ENCODE data around the gene ZBTB20.
"Not testable (repeated sequence)": the region's sequence is repeated elsewhere in the genome, so short reads cannot be mapped to it uniquely, and the experiment has no call there.

Gene ZBTB20

DNA sequence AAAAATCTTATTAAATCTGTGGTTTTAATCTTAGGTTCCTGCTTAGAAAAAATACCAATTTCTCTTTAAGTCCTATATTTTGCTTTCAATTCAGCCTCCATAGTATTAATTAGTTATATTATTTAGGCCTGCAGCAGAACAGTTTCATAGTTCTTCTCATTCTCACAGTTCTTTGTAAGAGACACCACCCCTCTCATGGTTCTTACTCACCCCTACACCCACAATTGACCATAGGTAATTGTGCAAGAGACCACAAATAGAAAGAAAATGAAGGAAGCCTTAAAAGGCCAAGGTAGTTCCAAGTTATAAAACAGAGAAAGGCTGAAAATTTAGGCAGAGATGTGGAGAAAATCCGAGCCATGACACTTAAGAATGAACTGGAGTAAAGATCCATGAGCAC, 438.0 kb downstream of the ZBTB20 start:
- DNase-seq, result peak; percentile 48

DNA sequence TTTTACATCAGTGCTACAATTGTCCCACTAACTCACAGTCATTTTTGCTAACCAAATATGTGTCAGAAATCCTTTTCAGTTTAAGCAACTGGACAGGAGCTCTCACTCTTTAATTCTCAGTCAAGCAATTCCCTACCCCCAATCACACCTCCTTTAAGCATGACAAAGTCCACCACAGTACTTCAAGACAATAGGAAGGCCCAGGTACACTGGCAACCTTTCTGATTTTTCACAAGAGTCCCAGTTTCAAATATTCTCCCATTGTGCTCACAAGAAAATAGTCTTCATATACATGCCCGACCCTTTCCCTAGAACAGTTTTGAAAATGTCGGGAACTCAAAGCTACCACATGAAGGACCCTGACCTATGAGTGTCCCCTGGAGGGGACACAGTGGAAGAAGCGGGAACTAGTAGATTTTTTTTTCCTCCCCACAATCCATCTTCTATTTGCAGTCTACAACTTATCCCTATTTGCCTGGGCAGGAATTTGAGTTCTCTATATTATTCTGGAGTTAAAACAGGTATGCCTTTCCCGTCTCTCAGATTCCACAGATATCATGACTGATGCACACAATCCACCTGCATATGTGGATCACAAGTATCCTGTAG, 439.7 kb downstream of the ZBTB20 start:
- DNase-seq, result no peak

DNA sequence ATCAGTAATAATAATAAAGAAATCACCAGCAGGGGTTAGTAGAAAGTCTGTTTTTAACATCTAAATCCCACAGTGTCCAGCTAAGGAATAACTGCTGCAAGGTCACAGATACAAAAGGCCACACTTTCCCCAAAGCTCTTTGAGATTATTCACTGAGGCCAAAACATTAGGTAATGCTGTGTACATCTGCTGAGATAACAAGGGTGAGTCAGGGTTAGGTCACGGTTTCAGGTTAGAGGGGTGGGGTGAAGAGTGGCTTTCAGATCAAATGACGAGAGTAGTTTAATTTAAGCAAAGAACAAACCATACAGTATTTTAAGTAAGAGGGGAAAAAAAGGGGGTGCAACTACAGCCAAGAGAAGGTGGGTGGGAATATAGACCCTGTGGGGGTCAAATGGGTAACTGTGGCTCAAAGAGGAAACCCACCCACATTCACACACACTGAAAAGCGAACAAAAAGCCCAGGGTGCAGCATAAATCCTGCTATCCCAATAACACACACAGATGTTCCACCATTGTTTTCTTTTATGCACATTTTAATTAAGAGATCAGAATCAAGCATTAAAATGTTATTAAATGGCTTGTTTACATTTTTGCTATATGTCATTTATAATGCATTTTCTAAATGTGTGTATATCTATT, 440.4 kb downstream of the ZBTB20 start:
- peak; percentile 61 for DNase-seq

DNA sequence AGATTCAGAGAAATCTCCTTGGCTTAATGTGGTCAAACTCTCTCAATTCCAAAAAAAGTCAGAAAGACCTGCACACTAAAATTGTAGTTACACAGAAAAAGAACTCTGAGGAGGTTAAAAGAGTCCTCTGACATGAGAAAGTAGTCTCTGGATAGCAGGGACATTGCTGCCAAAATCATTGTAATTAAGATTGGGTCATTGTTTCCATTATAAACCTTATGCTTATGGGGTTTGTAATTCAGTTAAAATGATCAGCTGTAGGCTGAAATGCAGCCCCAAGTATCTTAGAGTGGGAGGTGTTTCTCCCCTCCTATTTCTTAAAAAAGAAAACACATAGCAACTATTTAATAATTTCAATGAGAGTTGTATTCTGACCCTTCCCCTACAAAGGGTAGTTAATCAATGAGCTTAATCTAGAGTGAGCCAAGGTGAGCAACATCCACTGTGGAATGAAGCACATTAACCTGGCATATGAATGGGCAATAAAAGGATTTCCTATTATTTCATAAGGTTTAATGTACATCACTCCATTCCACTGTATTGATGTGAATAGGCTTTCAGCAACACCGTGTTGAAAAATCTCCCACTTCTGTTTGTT, 446.4 kb downstream of the ZBTB20 start:
- DNase-seq, result no peak

DNA sequence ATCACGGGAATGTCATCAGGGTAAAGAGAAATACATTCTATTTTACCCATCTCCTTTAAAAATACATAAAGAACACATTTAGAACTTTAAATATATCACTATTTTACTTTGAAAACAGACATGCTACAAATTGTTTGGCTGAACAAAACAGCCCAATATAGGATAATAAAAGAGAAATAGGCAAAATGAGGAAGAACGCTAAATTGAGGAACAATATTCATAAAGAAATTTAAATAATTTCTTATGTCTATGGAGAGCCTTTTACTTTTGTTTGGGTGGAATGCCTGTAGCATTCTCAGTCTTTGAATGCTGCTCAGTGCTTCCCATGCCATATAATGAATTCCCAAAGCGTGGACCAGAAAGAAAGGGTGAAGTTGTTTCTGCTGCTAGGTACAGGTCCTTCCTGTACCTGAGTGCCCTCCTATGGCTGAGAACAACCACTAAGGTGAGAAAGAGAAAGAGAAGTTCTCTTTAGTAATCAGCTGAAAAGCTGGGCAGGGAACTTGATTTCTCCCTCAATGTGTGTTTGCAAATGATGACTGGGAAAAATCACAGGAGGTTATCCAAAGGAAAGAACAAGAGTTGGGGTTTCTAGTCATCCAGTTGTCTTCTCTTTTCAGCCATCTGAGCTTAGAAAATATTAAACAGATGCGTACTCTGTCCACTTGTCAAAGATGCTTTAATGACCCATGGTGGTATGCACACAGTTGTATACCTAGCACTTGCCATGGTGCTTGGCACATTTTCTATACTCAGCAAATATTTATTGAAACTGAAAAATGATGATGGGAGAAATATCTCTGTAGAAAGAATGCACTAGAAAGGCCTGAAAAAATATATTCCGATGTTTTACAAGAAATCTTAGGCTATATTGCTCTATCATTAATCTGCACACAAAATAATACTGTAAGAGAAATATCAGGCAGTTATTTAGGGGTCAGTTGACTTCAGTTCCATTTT, 448.7 kb downstream of the ZBTB20 start:
- DNase-seq, result no peak

DNA sequence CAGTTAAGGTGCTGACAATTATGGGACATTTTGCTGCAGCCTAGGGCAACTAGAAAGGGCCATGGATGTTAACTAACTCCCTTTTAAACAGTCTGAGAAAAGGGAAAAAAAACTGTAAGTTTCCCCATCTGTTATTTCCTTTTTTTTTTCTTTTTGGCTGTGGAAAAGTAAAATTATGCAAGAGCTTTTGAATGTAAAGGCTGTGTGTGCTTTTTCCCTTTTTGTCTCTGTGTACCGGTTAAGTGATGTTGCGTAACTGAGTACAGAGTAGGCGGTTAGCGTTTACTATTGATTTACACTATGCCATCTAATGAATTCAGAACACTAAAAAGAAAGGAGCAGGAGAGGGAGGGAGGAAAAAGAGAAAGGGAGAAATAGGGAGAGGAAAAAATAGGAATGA, 449.7 kb downstream of the ZBTB20 start:
- no peak for DNase-seq

DNA sequence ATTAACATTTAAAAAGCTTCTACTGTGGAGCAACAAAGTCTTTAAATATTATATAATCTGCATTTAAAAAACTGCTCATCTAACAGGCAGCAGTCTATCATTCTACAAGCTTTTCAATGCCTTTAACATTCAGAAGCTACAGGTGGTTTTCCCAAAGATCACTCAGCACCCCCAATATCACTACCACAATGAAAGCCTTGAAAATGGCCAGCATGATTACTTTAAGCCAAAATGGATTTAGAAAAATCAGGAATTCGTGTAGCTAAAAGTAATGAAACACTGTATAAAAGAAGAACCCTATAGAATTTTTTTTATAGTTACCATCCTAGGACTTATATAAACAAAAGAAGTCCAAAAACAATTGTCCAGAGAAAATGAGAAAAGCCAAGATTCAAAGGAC, 452.8 kb downstream of the ZBTB20 start:
- no peak for DNase-seq

DNA sequence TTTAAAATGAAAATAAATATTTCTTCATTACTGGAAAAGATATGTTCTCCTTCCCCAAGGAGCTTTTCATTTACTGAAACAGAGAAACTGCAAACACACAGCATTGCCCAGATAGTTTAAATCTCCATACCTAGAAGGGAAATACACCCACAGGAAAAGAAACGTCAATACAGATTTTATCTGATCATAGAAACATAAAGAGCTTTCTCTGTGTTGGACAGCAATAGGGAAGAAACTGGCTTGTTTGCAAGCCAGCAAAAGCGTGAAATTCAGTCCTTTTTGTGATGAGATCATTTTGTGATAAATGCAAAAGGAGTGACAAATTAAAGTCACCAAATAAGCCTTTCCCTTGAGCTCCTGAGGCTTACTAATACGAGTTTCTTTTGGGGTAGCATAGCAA, 455.2 kb downstream of the ZBTB20 start:
- peak; percentile 50 for DNase-seq

DNA sequence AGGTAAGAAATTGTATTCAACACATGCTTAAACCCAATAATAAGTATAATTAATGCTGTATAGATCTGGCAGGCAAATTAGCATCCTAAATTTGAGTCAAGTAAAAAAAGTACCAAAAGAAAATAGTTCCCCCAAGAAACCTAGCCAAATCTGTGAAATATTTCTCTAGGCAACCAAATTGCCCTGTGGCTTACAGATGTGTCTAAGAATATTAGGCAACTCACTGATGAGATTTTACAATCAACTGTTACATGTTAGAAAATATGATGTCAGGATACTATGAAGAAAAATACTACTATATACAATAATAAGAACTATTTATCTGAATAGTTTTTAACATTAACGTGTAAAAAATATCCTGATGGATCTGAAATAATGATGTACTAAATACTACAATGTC, 456.2 kb downstream of the ZBTB20 start:
- DNase-seq, result no peak

DNA sequence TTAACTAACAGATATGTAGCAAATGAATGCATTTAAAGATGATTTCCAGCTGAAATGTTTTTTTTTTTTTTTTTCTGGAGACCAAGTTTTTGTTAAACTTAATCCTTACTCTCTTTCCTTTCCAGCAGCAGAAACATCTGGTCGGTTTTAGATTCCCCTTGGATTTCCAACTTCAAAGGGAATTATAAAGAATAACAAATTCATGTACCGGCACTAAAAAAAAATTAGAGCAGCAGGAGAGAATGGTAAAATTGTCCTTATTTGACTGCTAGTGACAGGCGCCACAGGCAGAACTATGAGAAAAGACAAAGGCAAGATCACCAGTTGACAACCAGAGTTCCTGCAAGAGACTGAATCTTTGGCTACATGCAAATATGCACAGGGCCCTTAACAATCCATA, 459.9 kb downstream of the ZBTB20 start:
- peak; percentile 34 for DNase-seq

DNA sequence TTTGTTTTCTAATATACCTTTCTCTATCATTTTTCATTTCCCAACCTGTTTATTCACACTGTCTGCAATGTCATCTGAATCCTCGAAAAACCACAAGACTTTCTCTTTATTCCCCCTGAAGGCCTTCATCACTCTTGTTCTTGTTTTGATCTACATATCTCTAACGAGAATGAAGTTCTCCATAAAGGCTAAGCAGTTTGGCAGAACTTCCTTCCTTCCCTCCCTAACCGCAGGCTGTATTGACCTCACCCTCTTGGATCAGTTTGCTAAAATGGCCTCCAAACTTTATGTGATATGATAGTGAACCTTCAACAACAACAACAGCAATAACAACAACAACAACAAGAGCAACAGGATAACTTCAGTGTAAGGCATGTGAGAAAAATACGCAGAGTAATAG, 460.5 kb downstream of the ZBTB20 start:
- DNase-seq, result peak; percentile 85

DNA sequence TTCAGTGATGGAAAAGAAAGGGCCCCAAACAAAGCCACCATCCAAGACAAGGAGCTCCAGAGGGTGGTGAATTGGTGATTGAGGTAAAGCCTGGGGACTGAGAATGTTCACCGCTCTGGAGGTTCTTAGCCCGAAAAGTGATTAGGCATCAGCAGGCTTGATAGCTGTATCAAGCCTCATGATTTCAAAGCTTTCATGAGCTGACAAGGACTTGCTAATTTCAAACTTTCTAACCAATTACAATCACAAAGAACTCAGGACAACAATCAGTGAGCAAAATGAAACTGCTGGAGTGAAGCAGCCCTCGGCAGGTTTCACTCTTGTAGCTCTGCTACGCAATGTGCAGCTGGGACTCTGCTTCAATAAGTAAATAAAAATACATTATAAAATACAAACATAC, 461.9 kb downstream of the ZBTB20 start:
- DNase-seq, result no peak

DNA sequence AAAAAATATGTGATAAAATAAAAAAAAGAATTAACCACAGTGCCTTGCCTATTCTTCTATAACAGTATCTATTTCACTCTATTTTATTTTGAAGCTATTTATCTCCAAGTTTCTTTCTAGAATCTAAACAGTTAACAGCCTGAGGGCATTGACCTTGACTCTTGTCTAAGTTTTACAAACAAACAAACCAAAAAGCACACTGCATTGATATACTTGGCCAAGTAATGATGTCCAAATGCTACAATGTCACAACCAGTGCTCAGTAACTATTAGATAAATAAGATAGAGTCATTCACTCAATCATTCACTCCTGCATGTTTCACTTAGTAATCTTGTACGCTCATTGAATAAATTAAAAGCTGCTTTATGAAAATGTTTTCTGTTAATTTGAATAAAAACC, 466.8 kb downstream of the ZBTB20 start:
- DNase-seq, result no peak

DNA sequence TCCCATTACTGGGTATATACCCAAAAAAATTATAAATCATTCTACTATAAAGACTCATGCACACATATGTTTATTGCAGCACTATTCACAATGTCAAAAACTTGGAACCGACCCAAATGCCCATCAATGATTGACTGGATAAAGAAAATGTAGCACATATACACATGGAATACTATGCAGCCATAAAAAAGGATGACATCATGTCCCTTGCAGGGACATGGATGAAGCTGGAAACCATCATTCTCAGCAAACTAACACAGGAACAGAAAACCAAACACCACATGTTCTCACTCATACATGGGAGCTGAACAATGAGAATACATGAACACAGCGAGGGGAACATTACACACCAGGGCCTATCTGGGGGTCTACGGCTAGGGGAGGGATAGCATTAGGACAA, 467.3 kb downstream of the ZBTB20 start:
- not testable (repeated sequence) for DNase-seq

DNA sequence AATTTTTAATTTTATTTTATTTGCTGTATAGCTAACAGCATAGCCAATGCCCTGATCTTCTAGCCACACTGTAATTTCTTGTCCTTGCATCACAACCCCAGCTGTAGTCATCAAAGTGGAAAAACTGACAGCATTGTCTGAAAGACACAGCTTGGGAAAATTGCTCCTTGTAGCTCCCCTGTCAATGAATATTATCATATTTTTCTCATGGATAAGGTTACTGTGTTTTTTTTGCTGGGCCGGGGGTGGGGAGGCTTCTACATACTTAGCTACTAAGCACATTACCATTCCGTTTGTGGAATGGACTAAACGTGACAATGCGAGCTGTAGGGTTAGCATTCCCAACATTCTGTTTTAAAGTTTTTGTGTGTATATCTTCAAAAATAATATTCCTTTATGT, 472.0 kb downstream of the ZBTB20 start:
- DNase-seq, result peak; percentile 56

DNA sequence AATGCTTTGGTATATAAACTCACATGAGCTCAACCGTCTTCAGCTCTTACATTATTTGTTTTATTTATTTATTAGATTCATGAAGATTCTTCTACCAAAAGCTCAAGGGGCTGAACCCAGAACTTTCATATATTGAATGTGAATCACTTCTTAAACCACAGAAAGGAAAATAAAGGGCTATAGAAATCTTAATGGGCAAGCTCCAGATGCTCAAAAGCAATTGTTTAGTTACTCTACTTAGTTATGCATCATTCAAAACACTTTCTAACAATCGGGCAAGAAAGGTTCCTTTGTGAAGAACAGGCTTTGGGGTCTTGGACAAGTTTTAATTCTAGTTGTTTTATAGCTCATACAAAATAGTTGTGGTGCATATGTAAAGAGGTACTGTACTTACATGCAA, 473.1 kb downstream of the ZBTB20 start:
- DNase-seq, result no peak

DNA sequence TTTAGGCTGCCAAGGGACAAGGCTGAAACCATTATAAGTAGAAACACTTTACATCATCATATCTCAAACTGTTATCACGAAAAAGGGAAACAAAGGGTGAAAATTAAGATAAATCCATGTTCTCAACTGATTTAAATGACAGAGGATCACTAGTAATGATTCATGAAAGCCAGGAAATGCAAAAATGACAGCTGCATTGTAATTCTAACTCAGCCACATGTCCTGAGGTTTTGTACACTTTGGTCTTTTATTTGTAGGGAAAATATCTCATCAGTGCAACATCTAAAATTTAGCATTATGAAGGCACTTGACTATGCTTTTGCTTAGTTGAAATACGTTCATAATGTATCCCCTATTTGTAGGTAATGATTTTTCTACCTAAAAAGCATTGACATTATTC, 473.6 kb downstream of the ZBTB20 start:
- DNase-seq, result no peak

DNA sequence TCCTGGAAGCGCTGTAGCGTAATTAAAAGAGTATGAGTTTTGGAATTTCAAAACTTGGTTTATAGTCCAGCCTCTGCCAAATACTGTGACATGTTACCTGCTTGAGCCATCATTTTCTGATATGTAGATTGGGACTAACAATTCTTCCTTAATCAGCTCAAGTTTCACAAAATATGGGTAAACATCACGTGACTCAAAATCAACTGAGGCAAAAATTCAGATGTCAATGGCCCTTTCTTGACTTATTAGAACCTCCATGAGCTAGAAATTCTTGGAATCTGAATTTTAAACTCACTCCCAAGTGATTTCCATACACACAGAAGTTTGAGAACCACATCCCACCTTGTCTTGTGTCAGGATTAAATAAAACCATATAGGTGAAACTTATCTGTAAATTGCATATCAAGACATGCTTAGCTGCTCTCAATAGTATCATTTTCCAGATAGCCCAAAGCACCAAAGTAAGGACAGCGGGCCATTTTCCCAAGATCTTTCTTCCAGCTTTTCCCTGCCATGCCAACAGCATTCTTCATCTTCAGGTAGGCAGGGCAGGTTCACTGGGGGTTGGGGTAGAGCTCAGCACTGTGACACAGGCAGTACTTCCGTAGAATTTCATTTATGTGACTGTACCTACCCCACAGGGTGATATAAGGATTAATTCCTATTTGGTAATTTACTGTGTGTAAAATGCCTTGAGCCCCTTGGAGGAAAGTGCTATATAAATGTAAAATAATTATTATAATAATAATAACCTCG, 474.2 kb downstream of the ZBTB20 start:
- DNase-seq, result no peak

DNA sequence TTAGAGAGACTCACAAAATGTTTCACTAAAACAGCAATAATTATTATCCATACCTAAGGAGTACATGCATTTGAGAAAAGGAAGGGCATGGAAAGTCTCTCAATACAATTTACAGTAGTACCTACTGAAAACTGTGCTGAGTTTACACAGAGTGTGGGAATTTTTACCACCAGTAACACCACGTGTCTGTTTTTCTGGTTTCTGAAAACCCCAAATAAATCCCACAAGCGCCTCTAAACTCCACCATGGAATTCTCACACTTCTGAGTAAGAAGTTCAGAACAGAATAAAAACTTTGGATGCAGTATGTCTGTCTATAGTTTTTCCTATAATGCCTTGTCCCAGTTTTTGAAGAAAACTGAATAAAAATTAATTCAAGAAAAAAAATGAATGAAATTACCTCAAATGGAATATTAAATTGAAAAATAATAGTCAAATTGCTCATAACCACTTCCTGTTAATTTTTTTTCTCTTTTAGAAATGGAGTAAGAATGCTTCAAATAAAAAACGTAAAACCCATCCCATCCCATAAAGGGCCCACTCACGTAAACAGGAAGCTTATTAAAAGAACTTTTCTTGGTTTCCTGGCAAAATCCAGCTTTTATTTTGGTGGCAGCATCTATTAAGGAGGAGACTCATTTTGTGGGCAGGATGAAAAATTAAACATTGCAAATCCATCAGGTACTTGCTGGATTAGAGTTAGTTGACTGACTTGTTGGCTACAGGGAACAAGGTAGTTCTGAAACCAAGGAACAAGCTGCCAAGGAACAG, 475.2 kb downstream of the ZBTB20 start:
- DNase-seq, result no peak

DNA sequence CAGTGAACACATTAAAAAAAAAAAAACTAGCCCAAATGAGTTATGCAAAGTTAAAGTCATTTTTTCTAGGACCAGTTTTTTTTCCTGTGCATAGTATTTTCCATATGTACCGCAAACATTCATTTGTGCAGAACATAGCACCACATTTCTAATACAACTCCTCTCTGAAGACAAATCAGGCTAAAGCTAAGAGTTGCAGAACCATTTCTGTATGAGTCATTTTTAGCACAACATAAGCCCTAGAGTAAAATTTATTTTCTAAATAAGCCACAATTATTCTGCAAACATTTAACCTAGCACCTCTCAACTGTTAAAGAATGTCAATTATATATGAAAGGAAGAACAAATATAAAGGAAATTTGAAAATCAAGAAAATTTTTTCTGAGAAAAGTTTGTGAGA, 477.5 kb downstream of the ZBTB20 start:
- DNase-seq, result no peak

DNA sequence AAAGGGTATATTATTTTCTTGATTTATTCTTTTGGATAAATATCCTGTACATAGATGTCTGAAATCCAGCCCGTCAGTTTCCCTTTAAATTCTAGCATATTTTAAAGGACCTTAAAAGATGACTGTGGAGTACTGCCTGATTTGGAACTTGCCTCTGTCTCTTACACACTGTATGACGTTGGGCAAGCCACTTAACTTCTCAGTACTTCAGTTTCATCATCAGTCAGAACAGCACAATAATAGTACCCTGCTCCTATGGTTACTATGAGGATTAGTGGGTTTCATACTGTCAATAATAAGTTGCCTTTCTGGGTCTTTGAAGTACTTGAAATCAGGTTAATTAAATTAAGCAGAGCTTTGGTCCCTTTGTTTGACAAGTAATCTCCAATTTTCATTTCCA, 479.0 kb downstream of the ZBTB20 start:
- no peak for DNase-seq

DNA sequence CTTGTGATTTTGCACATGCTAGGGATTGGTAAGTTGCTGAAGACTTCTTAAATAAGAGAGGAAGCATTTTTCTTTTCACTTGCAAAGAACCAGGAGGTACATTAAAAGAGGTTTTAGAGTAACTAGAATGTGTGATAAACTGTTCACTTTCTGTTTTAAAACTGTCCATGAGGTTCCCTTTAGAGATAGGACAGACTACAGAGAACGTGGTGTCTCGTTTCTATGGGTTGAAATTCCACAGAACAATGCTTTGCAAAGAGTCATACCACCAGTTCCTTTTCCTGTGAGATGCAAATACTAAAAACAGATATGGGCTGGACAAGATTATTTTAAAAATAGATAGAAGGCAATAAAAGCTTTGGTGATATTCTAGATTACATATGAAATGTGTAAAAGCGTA, 480.5 kb downstream of the ZBTB20 start:
- DNase-seq, result peak; percentile 32
